ENCODE measurements around the gene AFTPH.

The AFTPH gene

DNA sequence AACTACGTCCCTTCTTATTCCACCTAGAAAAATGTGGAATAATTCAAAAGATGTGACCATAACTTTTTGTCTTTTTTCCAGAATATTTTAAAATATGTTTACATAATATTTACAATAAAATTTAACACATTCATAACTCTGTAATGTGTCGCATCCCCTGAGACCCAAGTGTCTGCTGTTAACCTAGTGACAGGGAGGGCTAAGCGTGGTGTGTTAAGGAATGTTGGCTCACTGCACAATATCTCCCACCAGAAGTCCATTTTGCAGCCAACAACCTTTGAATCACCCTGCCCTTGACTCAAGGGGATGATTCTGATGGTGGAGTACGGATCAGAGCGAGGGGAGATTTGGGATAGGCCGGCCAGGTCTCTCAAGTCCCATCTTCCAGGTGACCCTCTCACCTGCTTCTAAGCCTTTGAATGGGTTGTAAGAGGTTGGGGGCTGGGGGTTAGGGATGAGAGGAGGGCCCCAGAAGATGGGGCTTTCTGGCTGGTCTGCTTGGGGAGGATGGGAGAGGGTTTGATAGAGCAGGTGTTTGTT lies 86.3 kb downstream of the AFTPH start (continued):
- no peak for TF ChIP-seq EGR2 (tag by site-specific recombination; IDR thresholded peaks at IDR 0.05; ENCODE audit: low read depth)
- no peak for TF ChIP-seq WT1 (tag by site-specific recombination; IDR thresholded peaks at IDR 0.05)
- TF ChIP-seq ZNF335 (tag by site-specific recombination; conservative IDR thresholded peaks at IDR 0.05) = no peak
- no peak for TF ChIP-seq ZNF10 (tag by site-specific recombination; IDR thresholded peaks at IDR 0.05)
- TF ChIP-seq ZNF473 (tag by site-specific recombination; IDR thresholded peaks at IDR 0.05) = no peak
- TF ChIP-seq ZBTB48 (tag by site-specific recombination; IDR thresholded peaks at IDR 0.05) = no peak
- TF ChIP-seq ZNF549 (tag by site-specific recombination; IDR thresholded peaks at IDR 0.05) = no peak
- no peak for TF ChIP-seq ZNF140 (tag by site-specific recombination; IDR thresholded peaks at IDR 0.05)

DNA sequence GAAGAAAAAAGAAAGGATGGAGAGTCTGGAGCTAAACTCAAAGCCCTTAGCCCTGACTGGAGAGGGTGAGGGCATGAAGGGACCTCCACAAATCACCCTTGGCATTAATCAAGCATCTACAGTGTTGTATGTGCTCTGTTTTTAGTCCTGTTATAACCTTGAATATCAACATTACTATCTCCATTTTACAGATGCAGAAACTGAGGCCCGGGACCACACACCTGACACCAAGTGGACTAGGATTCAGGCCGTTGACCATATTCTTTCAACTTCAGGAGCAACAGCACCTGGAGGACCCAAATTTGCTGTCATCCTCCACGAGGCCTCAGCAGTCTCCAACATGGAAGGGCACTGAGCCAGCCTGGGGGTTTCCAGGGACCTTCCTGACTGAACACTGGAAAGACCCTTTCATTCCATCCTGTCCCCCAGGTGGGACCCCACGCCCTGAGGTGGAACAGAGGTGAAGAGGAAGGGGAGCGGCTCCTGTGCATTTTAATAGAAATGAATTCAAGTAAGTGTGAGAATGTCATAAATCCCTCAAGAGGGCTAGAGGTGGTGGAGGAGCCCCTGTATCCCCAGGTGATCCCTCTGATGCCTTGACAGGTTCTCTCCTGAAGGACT lies 88.6 kb downstream of the AFTPH start:
- no peak overlapping the region for H3K4me3 ChIP-seq (ENCODE audit: low read depth, low read length)
- H3K4me1 ChIP-seq (ENCODE audit: control insufficient read depth, insufficient read depth, low read length) = no peaks in the 10 kb centered on the region
- TF ChIP-seq YY1 (tag by site-specific recombination; IDR thresholded peaks at IDR 0.05) = no peak
- no peak for TF ChIP-seq ZNF138 (tag by site-specific recombination; IDR thresholded peaks at IDR 0.05; ENCODE audit: borderline replicate concordance)
- TF ChIP-seq SCRT1 (tag by site-specific recombination; IDR thresholded peaks at IDR 0.05; ENCODE audit: borderline replicate concordance) = no peak
- no peak for TF ChIP-seq ZNF791 (tag by site-specific recombination; IDR thresholded peaks at IDR 0.05)
- TF ChIP-seq GLIS1 (tag by site-specific recombination; IDR thresholded peaks at IDR 0.05) = no peak
- TF ChIP-seq ZNF629 (tag by site-specific recombination; IDR thresholded peaks at IDR 0.05) = no peak
- TF ChIP-seq ZNF211 (tag by site-specific recombination; IDR thresholded peaks at IDR 0.05; ENCODE audit: low read depth) = no peak
- TF ChIP-seq ZNF433 (tag by site-specific recombination; IDR thresholded peaks at IDR 0.05; ENCODE audit: low read depth) = no peak
- POLR2A ChIA-PET = no interaction called here
- H3K27ac ChIP-seq (ENCODE audit: extremely low read depth, low read depth, low read length) = no peak overlapping the region
- CTCF ChIA-PET = interaction anchor here (1.1 kb wide), 1 partner anchor 33 kb away, joined by 3 read pairs; no protein-coding TSS in a partner anchor
- H3K36me3 ChIP-seq (ENCODE audit: control insufficient read depth in 2 of 2, insufficient read depth in 1 of 2, low read length in 2 of 2) = no peaks in the 10 kb centered on the region
- no peaks in the 10 kb centered on the region for H3K9me3 ChIP-seq (ENCODE audit: control insufficient read depth, insufficient read depth, low read depth, low read length)

DNA sequence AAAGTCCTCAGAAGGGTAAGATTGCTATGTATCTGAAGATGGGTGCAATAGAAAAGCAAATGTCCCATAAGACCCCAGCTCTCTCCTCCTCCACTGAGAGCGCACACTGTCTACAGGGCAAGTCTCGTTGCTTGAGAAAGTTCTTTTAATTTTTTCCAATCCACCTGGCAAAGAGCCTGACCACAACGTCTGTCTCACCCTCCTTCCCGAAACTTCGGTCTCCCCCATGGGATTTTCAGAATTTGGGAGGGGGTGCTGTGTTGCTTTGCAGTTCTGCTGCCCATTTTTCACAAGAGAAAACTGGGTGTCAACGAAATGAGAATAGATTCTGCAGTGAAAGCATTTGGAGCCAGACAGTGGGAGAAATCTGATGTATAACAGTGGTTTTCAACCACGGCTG lies 89.1 kb downstream of the AFTPH start:
- no peaks in the 10 kb centered on the region for H3K36me3 ChIP-seq (ENCODE audit: control insufficient read depth in 2 of 2, insufficient read depth in 1 of 2, low read length in 2 of 2)
- H3K4me1 ChIP-seq (ENCODE audit: control insufficient read depth, insufficient read depth, low read length) = no peaks in the 10 kb centered on the region
- H3K4me3 ChIP-seq (ENCODE audit: low read depth, low read length) = no peak overlapping the region
- TF ChIP-seq SP2 (tag by site-specific recombination; IDR thresholded peaks at IDR 0.05) = no peak
- TF ChIP-seq ZNF366 (tag by site-specific recombination; conservative IDR thresholded peaks at IDR 0.05) = no peak
- TF ChIP-seq ZBTB48 (tag by site-specific recombination; IDR thresholded peaks at IDR 0.05) = no peak
- no peak for TF ChIP-seq MEIS1 (CRISPR knock-in tag; IDR thresholded peaks at IDR 0.05; ENCODE audit: borderline replicate concordance)
- TF ChIP-seq, protein P1, sequence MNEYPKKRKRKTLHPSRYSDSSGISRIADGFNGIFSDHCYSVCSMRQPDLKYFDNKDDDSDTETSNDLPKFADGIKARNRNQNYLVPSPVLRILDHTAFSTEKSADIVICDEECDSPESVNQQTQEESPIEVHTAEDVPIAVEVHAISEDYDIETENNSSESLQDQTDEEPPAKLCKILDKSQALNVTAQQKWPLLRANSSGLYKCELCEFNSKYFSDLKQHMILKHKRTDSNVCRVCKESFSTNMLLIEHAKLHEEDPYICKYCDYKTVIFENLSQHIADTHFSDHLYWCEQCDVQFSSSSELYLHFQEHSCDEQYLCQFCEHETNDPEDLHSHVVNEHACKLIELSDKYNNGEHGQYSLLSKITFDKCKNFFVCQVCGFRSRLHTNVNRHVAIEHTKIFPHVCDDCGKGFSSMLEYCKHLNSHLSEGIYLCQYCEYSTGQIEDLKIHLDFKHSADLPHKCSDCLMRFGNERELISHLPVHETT (tag by site-specific recombination; IDR thresholded peaks at IDR 0.05) = no peak
- TF ChIP-seq, protein P2, sequence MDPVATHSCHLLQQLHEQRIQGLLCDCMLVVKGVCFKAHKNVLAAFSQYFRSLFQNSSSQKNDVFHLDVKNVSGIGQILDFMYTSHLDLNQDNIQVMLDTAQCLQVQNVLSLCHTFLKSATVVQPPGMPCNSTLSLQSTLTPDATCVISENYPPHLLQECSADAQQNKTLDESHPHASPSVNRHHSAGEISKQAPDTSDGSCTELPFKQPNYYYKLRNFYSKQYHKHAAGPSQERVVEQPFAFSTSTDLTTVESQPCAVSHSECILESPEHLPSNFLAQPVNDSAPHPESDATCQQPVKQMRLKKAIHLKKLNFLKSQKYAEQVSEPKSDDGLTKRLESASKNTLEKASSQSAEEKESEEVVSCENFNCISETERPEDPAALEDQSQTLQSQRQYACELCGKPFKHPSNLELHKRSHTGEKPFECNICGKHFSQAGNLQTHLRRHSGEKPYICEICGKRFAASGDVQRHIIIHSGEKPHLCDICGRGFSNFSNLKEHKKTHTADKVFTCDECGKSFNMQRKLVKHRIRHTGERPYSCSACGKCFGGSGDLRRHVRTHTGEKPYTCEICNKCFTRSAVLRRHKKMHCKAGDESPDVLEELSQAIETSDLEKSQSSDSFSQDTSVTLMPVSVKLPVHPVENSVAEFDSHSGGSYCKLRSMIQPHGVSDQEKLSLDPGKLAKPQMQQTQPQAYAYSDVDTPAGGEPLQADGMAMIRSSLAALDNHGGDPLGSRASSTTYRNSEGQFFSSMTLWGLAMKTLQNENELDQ (tag by site-specific recombination; IDR thresholded peaks at IDR 0.05; ENCODE audit: low read depth) = no peak
- no peak for TF ChIP-seq ZNF555 (tag by site-specific recombination; conservative IDR thresholded peaks at IDR 0.05)
- no peak for TF ChIP-seq ZNF623 (tag by site-specific recombination; IDR thresholded peaks at IDR 0.05)
- no peak for TF ChIP-seq TCF7L2 (IDR thresholded peaks at IDR 0.05; ENCODE audit: borderline replicate concordance, low read depth, low read length)
- TF ChIP-seq ZNF37A (tag by site-specific recombination; IDR thresholded peaks at IDR 0.05) = no peak
- CTCF ChIA-PET = interaction anchor here (1.1 kb wide), 1 partner anchor 33 kb away, joined by 3 read pairs; no protein-coding TSS in a partner anchor
- POLR2A ChIA-PET = no interaction called here
- H3K9me3 ChIP-seq (ENCODE audit: control insufficient read depth, insufficient read depth, low read depth, low read length) = no peaks in the 10 kb centered on the region
- no peak overlapping the region for H3K27ac ChIP-seq (ENCODE audit: extremely low read depth, low read depth, low read length)
